MCF 10A (cell line): ENCODE results near the gene ASB2. TPM values are rescaled to one million over a fixed set of nuclear protein-coding genes. Genes with fewer than 3 reads are reported as not detected.

ENCODE experiments used
- BruUV-seq: library from RNA; stranded (reverse); fragments of 400-500 nt; replicated peaks from 2 replicates; lab custom pipeline; 2021; lab: Mats Ljungman, UMichigan
- CTCF ChIA-PET: fragments of 300-600 bp; sonication (Branson Sonifier 250); formaldehyde crosslinking; extraction: SDS; loops from one replicate; lab custom pipeline; 2021; ENCODE audit warnings: antibody characterized with exemption, inconsistent platforms; lab: Yijun Ruan, JAX
- POLR2A ChIA-PET: fragments of 300-600, 350-650 bp; sonication (Branson Sonifier 250); formaldehyde crosslinking; extraction: SDS; loops from one replicate; lab custom pipeline; 2020; ENCODE audit warnings: antibody characterized with exemption, inconsistent platforms; lab: Yijun Ruan, JAX
- DNase-seq: peaks from one replicate; pipeline ENCODE4 v3.0.0-alpha.2; 2018; ENCODE audit not compliant: unreplicated experiment
- H3K27ac Mint-ChIP-seq: one replicate; pipeline ENCODE4 v1.8.0; 2022; ENCODE audit warnings: mild to moderate bottlenecking, low read depth, mixed read lengths; ENCODE audit not compliant: unreplicated experiment
- H3K27me3 Mint-ChIP-seq: one replicate; pipeline ENCODE4 v1.8.0; 2022; ENCODE audit warnings: mixed read lengths; ENCODE audit not compliant: insufficient read depth, unreplicated experiment
- H3K36me3 Mint-ChIP-seq: one replicate; pipeline ENCODE4 v1.8.0; 2022; ENCODE audit warnings: mild to moderate bottlenecking, moderate library complexity, mixed read lengths; ENCODE audit not compliant: insufficient read depth, unreplicated experiment
- H3K4me1 Mint-ChIP-seq: one replicate; pipeline ENCODE4 v1.8.0; 2022; ENCODE audit warnings: mixed read lengths; ENCODE audit not compliant: insufficient read depth, unreplicated experiment
- H3K4me3 Mint-ChIP-seq: one replicate; pipeline ENCODE4 v1.8.0; 2022; ENCODE audit warnings: mild to moderate bottlenecking, moderate library complexity, mixed read lengths; ENCODE audit not compliant: unreplicated experiment
- H3K9me3 Mint-ChIP-seq: one replicate; pipeline ENCODE4 v1.8.0; 2022; ENCODE audit warnings: mixed read lengths; ENCODE audit not compliant: unreplicated experiment
- intact Hi-C: fragments of 100-400 bp; cut with micrococcal nuclease; formaldehyde crosslinking; loops from 2 replicates; pipeline ENCODE4 v1.14.1; 2022
- total RNA-seq: library from RNA; stranded (reverse); gene quantifications from 2 replicates; pipeline ENCODE4 v1.2.3, GENCODE V29; 2022
- TF ChIP-seq, protein P1 (sequence below): fragments of 200-600 bp; IDR thresholded peaks from one replicate; pipeline ENCODE4 v1.8.0; 2022; ENCODE audit warnings: antibody characterized with exemption, mild to moderate bottlenecking; ENCODE audit not compliant: unreplicated experiment

Gene ASB2
- total RNA-seq, 1 experiment from 2014 or later: not detected

DNA sequence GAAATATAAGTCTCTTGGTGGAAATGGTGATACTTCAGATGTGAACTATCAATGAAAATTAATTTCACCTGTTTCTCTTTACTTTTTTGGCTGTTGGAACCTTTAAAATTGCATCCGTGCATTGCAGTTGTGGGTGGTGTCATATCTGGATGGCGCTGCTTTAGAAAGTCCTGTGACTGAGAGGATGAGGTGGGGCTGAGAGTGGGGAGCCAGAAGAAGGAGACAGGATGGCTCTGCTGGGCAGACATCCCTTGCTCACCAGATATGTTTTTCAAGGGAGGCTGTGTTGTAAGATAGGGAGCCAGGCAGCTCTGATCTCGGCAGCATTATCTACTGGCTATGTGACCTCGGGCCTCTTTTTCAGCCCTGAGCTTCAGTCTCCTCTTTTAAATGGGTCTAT lies 12.7 kb downstream of the ASB2 start:
- BruUV-seq: no TSS peak
- POLR2A ChIA-PET: no interaction called here
- H3K4me3 Mint-ChIP-seq: no peak overlapping the region
- TF ChIP-seq, protein P1, sequence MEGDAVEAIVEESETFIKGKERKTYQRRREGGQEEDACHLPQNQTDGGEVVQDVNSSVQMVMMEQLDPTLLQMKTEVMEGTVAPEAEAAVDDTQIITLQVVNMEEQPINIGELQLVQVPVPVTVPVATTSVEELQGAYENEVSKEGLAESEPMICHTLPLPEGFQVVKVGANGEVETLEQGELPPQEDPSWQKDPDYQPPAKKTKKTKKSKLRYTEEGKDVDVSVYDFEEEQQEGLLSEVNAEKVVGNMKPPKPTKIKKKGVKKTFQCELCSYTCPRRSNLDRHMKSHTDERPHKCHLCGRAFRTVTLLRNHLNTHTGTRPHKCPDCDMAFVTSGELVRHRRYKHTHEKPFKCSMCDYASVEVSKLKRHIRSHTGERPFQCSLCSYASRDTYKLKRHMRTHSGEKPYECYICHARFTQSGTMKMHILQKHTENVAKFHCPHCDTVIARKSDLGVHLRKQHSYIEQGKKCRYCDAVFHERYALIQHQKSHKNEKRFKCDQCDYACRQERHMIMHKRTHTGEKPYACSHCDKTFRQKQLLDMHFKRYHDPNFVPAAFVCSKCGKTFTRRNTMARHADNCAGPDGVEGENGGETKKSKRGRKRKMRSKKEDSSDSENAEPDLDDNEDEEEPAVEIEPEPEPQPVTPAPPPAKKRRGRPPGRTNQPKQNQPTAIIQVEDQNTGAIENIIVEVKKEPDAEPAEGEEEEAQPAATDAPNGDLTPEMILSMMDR: no peak
- no peak for DNase-seq
- H3K9me3 Mint-ChIP-seq: peaks cover 8% of the 10 kb centered on the region
- no peak overlapping the region for H3K27ac Mint-ChIP-seq
- H3K4me1 Mint-ChIP-seq: peaks cover 29% of the 10 kb centered on the region
- intact Hi-C loops: no loop called here
- CTCF ChIA-PET: interaction anchor here (0.6 to 1.1 kb wide), 2 partner anchors 24 to 40 kb away, joined by 3 to 4 read pairs; no protein-coding TSS in a partner anchor
- no peaks in the 10 kb centered on the region for H3K27me3 Mint-ChIP-seq
- peaks cover 6% of the 10 kb centered on the region for H3K36me3 Mint-ChIP-seq

DNA sequence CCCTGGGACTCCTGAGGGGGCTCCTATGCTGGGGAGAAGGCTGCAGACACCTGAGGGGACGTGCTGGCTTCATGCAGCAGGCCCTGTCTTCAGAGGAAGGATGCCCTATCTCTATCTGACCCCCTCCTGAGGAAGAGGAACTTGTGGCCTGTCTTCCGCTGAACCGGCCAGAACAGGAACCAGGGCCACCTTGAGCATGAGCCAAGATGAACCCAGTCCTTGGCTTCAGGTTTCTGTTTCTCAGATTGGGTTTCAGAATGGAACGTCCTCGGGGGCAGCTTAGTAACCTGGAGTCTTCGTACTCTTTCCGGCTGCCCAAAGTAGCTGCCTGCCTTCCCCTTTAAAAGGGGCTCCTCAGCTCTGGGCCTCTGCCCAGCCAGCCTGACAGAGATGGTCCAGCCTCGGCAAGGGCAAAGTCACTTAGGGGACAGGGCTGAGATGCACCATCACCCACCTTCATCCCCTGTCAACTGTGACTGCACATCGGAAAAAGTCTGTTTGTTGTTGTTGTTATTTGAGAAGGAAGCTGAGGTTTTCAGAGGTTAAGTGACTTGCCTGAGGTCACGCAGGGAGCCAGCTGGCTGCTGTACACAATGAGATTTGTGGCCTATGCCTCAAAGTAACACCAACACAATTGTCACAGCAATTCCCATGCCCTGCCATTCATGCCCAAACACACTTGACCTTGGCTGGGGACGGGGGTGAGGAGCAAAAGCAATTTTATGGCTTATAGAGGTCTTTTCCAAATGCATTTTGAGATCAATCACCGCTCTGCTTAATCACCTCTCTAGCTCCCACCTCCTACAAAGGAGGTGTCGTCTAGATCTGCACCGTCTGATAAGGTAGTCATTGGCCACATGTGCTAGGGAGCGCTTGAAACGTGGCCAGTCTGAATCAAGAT lies 13.4 kb downstream of the ASB2 start:
- peaks cover 8% of the 10 kb centered on the region for H3K9me3 Mint-ChIP-seq
- TF ChIP-seq, protein P1: no peak
- peaks cover 29% of the 10 kb centered on the region for H3K4me1 Mint-ChIP-seq
- no TSS peak for BruUV-seq
- H3K4me3 Mint-ChIP-seq: no peak overlapping the region
- ChIA-PET CTCF (interaction anchor here (0.6 to 1.1 kb wide), 2 partner anchors 23 to 39 kb away, joined by 3 to 4 read pairs; no protein-coding TSS in a partner anchor), POLR2A (interaction anchor here (0.5 kb wide), 1 partner anchor 39 kb away, joined by 3 read pairs; no protein-coding TSS in a partner anchor)
- H3K27ac Mint-ChIP-seq: no peak overlapping the region
- DNase-seq: no peak
- peaks cover 6% of the 10 kb centered on the region for H3K36me3 Mint-ChIP-seq
- no peaks in the 10 kb centered on the region for H3K27me3 Mint-ChIP-seq
- intact Hi-C loops: no loop called here

DNA sequence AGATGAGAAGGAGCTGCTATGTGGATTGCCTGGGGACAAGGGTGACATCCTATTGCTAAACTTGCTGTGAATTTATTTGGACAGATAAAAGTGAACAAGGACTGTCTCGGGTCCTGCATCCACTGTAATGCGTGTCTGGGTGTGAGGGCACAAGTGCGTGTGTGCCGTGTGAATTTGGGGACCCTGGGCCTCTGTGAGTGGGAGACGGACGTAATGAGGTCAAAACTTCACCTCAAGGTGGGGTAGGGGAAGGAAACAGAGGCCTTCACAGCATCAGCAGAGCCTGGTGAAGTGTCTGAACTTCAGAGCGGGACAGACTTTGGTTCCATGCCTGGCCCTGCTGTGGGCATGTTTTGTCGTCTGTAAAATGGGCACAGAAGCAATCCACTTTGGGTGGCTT lies 14.8 kb downstream of the ASB2 start:
- peaks cover 29% of the 10 kb centered on the region for H3K4me1 Mint-ChIP-seq
- H3K9me3 Mint-ChIP-seq: peaks cover 8% of the 10 kb centered on the region
- no TSS peak for BruUV-seq
- no peak overlapping the region for H3K4me3 Mint-ChIP-seq
- no peak overlapping the region for H3K27ac Mint-ChIP-seq
- DNase-seq: no peak
- ChIA-PET CTCF (interaction anchor here (1.3 to 1.4 kb wide), 2 partner anchors 9 to 22 kb away, joined by 7 to 9 read pairs; no protein-coding TSS in a partner anchor), POLR2A (interaction anchor here (3.4 kb wide), 1 partner anchor 21 kb away, joined by 11 read pairs; no protein-coding TSS in a partner anchor)
- TF ChIP-seq, protein P1: no peak
- H3K36me3 Mint-ChIP-seq: peaks cover 6% of the 10 kb centered on the region
- no peaks in the 10 kb centered on the region for H3K27me3 Mint-ChIP-seq
- intact Hi-C loops: no loop called here
